PC-9 (cell line): Measurements from ENCODE around the gene UQCRH. TPM values are rescaled to one million over a fixed set of nuclear protein-coding genes. Genes with fewer than 3 reads are reported as not detected.
A peak's percentile ranks its signal among the peaks of the same experiment; 100 is the strongest.

Source experiments
- BruUV-seq: library from RNA; stranded (reverse); fragments of 400-500 nt; replicated peaks from 2 replicates; lab custom pipeline; 2021; lab: Mats Ljungman, UMichigan
- CTCF ChIA-PET: fragments of 300-600 bp; sonication (Branson Sonifier 250); formaldehyde crosslinking; loops from one replicate; lab custom pipeline; 2022; ENCODE audit warnings: antibody characterized with exemption; lab: Charles Lee
- POLR2A ChIA-PET: fragments of 300-600 bp; sonication (Branson Sonifier 250); formaldehyde crosslinking; loops from one replicate; lab custom pipeline; 2022; ENCODE audit warnings: antibody characterized with exemption; ENCODE audit not compliant: unreplicated experiment; lab: Charles Lee
- DNase-seq, 2 experiments: peaks; one replicate each; pipeline versions ENCODE4 v3.0.0 to v3.0.0-alpha.2; 2015 to 2022; ENCODE audit warnings: mixed read lengths in 1 of 2
- H2AFZ ChIP-seq: fragments of 200-600 bp; sonication (generic); 2 replicates; pipeline ENCODE4 v1.8.1; 2017; ENCODE audit warnings: antibody characterized with exemption
- H3F3A ChIP-seq: fragments of 200-600 bp; sonication (generic); 2 replicates; pipeline ENCODE4 v1.8.1; 2017; ENCODE audit warnings: antibody characterized with exemption, mild to moderate bottlenecking, low read depth; ENCODE audit not compliant: insufficient read depth
- H3K27ac ChIP-seq: fragments of 200-600 bp; sonication (generic); 2 replicates; pipeline ENCODE4 v1.6.1; 2016; ENCODE audit warnings: mixed run types
- H3K27me3 ChIP-seq: fragments of 200-600 bp; sonication (generic); 2 replicates; pipeline ENCODE4 v1.6.1; 2016; ENCODE audit warnings: low read depth, mixed run types; ENCODE audit not compliant: insufficient read depth
- H3K36me3 ChIP-seq: fragments of 200-600 bp; sonication (generic); 2 replicates; pipeline ENCODE4 v1.6.1; 2016; ENCODE audit warnings: low read depth, mixed run types
- H3K4me1 ChIP-seq: fragments of 200-600 bp; sonication (generic); replicated peaks from 2 replicates; pipeline ENCODE4 v1.6.1; 2016; ENCODE audit warnings: mixed run types; ENCODE audit not compliant: insufficient read depth
- H3K4me2 ChIP-seq: fragments of 200-600 bp; sonication (generic); 2 replicates; pipeline ENCODE4 v1.6.1; 2017; ENCODE audit warnings: mixed run types
- H3K4me3 ChIP-seq: fragments of 200-600 bp; sonication (generic); 2 replicates; pipeline ENCODE4 v1.6.1; 2016; ENCODE audit warnings: mixed run types
- H3K79me2 ChIP-seq: fragments of 200-600 bp; sonication (generic); 2 replicates; pipeline ENCODE4 v1.6.1; 2017; ENCODE audit warnings: low read depth, mixed run types
- H3K9me2 ChIP-seq: fragments of 200-600 bp; sonication (generic); 2 replicates; pipeline ENCODE4 v1.8.1; 2017; ENCODE audit warnings: mild to moderate bottlenecking; ENCODE audit not compliant: insufficient read depth
- H3K9me3 ChIP-seq: fragments of 200-600 bp; sonication (generic); 2 replicates; pipeline ENCODE4 v1.8.1; 2016; ENCODE audit warnings: low read depth; ENCODE audit not compliant: insufficient read depth
- H4K20me1 ChIP-seq: fragments of 200-600 bp; sonication (generic); 2 replicates; pipeline ENCODE4 v1.8.1; 2017; ENCODE audit not compliant: insufficient read depth
- EZH2 ChIP-seq: fragments of 200-600 bp; sonication (generic); IDR thresholded peaks from 2 replicates; pipeline ENCODE4 v1.8.0; 2017; ENCODE audit warnings: antibody characterized with exemption, low read depth
- intact Hi-C: fragments of 100-400 bp; cut with micrococcal nuclease; formaldehyde crosslinking; loops from one replicate; pipeline ENCODE4 v1.10.0; 2022; ENCODE audit not compliant: unreplicated experiment
- total RNA-seq: library from RNA; stranded (reverse); gene quantifications from 2 replicates; pipeline ENCODE4 v1.2.3, GENCODE V29; 2021
- TF ChIP-seq, protein P1 (sequence below): fragments of 200-600 bp; sonication (generic); conservative IDR thresholded peaks from 2 replicates; pipeline ENCODE4 v1.6.1; 2017; ENCODE audit warnings: mixed run types, antibody characterized with exemption, mild to moderate bottlenecking, moderate library complexity

UQCRH gene
- total RNA-seq, 1 experiment from 2014 or later, result 551 TPM

DNA sequence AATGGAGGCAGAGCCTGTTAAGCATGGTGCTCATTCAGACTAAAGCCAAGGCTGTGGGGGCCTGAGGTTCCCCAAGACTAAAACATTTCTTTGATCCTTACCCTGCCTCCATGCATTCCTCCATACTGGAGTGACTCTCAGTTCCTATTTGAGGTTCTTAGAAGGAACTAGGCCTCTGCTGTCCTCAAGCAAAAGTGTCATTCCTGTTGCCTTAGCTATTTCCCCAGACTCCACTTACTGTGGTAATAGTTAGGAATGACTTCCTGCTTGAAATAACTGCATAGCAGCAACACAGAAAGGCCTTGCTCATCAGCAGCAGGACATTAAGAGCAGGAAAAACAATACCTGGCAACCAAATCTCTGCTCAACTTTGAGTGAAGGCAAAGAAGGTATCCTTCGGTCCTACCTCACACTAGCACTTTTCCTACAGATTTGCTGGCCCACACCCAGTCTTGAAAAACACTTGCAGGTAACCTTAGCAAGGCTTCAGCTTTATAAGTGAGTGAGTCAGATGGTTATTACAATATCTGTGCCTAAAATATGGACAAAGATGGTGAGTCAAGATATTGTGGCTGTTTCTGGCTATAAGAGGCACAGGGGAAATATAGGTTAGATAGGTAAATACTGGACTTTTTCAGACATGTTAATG lies 14.9 kb upstream of the UQCRH start:
- peaks cover 36% of the 10 kb centered on the region for H3F3A ChIP-seq
- ChIA-PET CTCF (no interaction called here), POLR2A (interaction anchor here (0.6 kb wide), 2 partner anchors 41 to 204 kb away, joined by 4 read pairs; no protein-coding TSS in a partner anchor)
- H3K9me2 ChIP-seq, result no peaks in the 10 kb centered on the region
- intact Hi-C loops, result no loop called here
- H4K20me1 ChIP-seq, result no peaks in the 10 kb centered on the region
- no peak overlapping the region for H3K4me3 ChIP-seq
- TF ChIP-seq EZH2, result no peak
- TF ChIP-seq, protein P1, sequence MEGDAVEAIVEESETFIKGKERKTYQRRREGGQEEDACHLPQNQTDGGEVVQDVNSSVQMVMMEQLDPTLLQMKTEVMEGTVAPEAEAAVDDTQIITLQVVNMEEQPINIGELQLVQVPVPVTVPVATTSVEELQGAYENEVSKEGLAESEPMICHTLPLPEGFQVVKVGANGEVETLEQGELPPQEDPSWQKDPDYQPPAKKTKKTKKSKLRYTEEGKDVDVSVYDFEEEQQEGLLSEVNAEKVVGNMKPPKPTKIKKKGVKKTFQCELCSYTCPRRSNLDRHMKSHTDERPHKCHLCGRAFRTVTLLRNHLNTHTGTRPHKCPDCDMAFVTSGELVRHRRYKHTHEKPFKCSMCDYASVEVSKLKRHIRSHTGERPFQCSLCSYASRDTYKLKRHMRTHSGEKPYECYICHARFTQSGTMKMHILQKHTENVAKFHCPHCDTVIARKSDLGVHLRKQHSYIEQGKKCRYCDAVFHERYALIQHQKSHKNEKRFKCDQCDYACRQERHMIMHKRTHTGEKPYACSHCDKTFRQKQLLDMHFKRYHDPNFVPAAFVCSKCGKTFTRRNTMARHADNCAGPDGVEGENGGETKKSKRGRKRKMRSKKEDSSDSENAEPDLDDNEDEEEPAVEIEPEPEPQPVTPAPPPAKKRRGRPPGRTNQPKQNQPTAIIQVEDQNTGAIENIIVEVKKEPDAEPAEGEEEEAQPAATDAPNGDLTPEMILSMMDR, result no peak
- no peaks in the 10 kb centered on the region for H3K27me3 ChIP-seq
- no peak overlapping the region for H2AFZ ChIP-seq
- peaks cover 12% of the 10 kb centered on the region for H3K4me1 ChIP-seq
- no peak overlapping the region for H3K4me2 ChIP-seq
- peak; percentile 29 to 85 for DNase-seq
- no TSS peak for BruUV-seq
- H3K9me3 ChIP-seq, result no peaks in the 10 kb centered on the region
- no peaks in the 10 kb centered on the region for H3K79me2 ChIP-seq
- peak overlapping the region; percentile 60 for H3K27ac ChIP-seq
- H3K36me3 ChIP-seq, result peaks cover 10% of the 10 kb centered on the region; the same call in 1 of the 2 replicates

DNA sequence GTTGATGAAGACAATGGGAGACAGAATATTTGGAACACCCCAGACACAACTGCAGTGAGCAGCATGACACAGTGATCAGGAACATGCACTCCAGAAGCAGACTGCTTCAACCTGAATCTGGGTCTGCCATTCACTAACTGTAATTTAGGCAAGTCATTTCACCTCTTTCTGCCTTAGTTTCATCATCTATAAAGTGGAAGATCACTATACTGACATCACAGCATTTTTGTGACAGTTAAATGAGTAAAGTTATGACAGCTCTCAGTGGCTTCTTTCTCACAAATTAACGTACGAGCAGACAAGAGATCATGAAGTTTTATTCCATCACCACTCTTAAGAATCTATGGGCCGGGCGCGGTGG lies 14.4 kb upstream of the UQCRH start:
- no peaks in the 10 kb centered on the region for H3K79me2 ChIP-seq
- TF ChIP-seq, protein P1, result no peak
- no peak for TF ChIP-seq EZH2
- H2AFZ ChIP-seq, result no peak overlapping the region
- no TSS peak for BruUV-seq
- peaks cover 12% of the 10 kb centered on the region for H3K4me1 ChIP-seq
- peaks cover 10% of the 10 kb centered on the region; the same call in 1 of the 2 replicates for H3K36me3 ChIP-seq
- peak overlapping the region; percentile 60 for H3K27ac ChIP-seq
- H3F3A ChIP-seq, result peaks cover 32% of the 10 kb centered on the region
- DNase-seq, result no peak
- no peaks in the 10 kb centered on the region for H4K20me1 ChIP-seq
- H3K9me3 ChIP-seq, result no peaks in the 10 kb centered on the region
- no peaks in the 10 kb centered on the region for H3K27me3 ChIP-seq
- ChIA-PET POLR2A (interaction anchor here (0.8 kb wide), 1 partner anchor 182 kb away, joined by 6 read pairs; no protein-coding TSS in a partner anchor), CTCF (no interaction called here)
- intact Hi-C loops, result no loop called here
- H3K4me3 ChIP-seq, result no peak overlapping the region
- H3K4me2 ChIP-seq, result no peak overlapping the region
- no peaks in the 10 kb centered on the region for H3K9me2 ChIP-seq

DNA sequence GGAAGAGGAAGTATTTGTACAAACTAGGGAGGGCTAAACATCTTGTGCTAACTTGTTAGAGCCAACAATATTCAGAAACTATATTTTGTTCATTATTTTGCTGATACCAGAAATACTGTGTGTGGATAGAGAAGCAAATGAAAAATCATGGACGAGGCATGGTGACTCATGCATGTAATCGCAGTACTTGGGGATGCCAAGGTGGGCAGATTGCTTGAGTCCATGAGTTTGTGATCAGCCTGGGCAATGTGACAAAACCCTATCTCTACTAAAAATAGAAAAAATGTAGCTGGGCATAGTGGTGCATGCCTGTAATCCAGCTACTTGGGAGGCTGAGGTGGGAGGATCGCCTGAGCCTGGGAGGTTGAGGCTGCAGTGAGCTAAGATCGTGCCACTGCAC lies 13.5 kb upstream of the UQCRH start:
- Histone ChIP-seq H3K4me1 (peaks cover 12% of the 10 kb centered on the region), H3K27ac (peak overlapping the region; percentile 60; the same call in 1 of the 2 replicates), H3K4me2 (no peak overlapping the region), H3K36me3 (peaks cover 15% of the 10 kb centered on the region; the same call in 1 of the 2 replicates), H4K20me1 (no peaks in the 10 kb centered on the region), H3K4me3 (no peak overlapping the region), H3K27me3 (no peaks in the 10 kb centered on the region), H2AFZ (no peak overlapping the region), H3K9me2 (no peaks in the 10 kb centered on the region), H3F3A (peaks cover 28% of the 10 kb centered on the region), H3K9me3 (no peaks in the 10 kb centered on the region), H3K79me2 (no peaks in the 10 kb centered on the region)
- TF ChIP-seq, protein P1, result no peak
- no peak for TF ChIP-seq EZH2
- POLR2A ChIA-PET, result interaction anchor here (0.7 to 0.8 kb wide), 2 partner anchors 56 to 183 kb away, joined by 3 to 6 read pairs; no protein-coding TSS in a partner anchor
- no peak for DNase-seq
- BruUV-seq, result no TSS peak
- intact Hi-C loops, result no loop called here
- CTCF ChIA-PET, result interaction anchor here (0.5 kb wide), 1 partner anchor 15 kb away, joined by 3 read pairs; no protein-coding TSS in a partner anchor
